ENCODE data around the gene CRNN. TPM values are rescaled to one million over a fixed set of nuclear protein-coding genes. Genes with fewer than 3 reads are reported as not detected.

Gene CRNN
- total RNA-seq, 1 experiment from 2014 or later: not detected

DNA sequence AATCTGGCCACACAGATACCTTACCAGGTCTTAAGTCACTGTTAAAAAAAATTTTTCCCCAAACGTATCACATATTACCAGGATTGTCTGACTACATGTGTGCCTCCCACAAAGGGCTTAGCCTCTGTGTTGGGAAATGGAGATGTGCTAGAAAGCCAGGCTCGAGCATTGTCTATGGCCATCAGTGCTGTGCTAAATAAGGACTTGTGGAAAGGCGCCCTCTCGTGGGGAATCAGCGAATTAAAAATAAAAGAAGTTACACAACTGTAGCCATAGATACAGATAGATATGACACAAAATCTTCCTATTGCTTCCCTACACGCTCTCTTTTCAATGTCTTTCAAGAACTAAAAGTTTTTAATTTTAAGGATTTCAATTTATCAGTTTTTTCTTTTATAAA is 47.5 kb upstream of the CRNN start:
- Histone ChIP-seq H2AFZ (ENCODE audit: low read length) (no peak overlapping the region), H4K5ac (ENCODE audit: insufficient read length, low read depth, low read length) (no peak overlapping the region), H3K18ac (ENCODE audit: insufficient read length, low read depth, low read length) (no peak overlapping the region), H4K91ac (ENCODE audit: insufficient read length, low read depth, low read length) (no peak overlapping the region), H2BK15ac (ENCODE audit: low read depth, low read length) (no peak overlapping the region), H3K4me2 (ENCODE audit: insufficient read depth, insufficient read length, low read length) (no peak overlapping the region), H3T11ph (ENCODE audit: low read length) (no peak overlapping the region), H3K23me2 (ENCODE audit: insufficient read length, low read depth, low read length, poor library complexity, severe bottlenecking) (no peaks in the 10 kb centered on the region), H2BK120ac (ENCODE audit: low read depth, low read length, poor library complexity, severe bottlenecking) (no peak overlapping the region), H2AK5ac (ENCODE audit: insufficient read length, low read length) (no peak overlapping the region), H3K27me3 (ENCODE audit: insufficient read depth, low read length) (no peaks in the 10 kb centered on the region), H3K56ac (ENCODE audit: insufficient read length, low read depth, low read length) (no peak overlapping the region), H3K4ac (ENCODE audit: low read depth, low read length) (no peak overlapping the region), H3K4me1 (ENCODE audit: insufficient read depth, low read length) (no peaks in the 10 kb centered on the region), H2BK12ac (ENCODE audit: insufficient read length, low read depth, low read length) (no peak overlapping the region), H4K8ac (replicated peaks; ENCODE audit: insufficient read length, low read depth, low read length) (no peak overlapping the region), H3K9me3 (ENCODE audit: control insufficient read depth, low read depth, low read length) (peaks cover 24% of the 10 kb centered on the region), H4K20me1 (ENCODE audit: control insufficient read depth, insufficient read depth, insufficient read length) (no peaks in the 10 kb centered on the region), H3K79me2 (ENCODE audit: insufficient read depth, low read length) (no peaks in the 10 kb centered on the region; the same call in 1 of the 2 replicates), H3K23ac (ENCODE audit: insufficient read length, low read depth, low read length) (no peak overlapping the region), H2BK5ac (ENCODE audit: insufficient read length, low read length) (no peak overlapping the region), H3K79me1 (ENCODE audit: insufficient read depth, low read depth, low read length, poor library complexity, severe bottlenecking) (no peaks in the 10 kb centered on the region), H3K9ac (ENCODE audit: extremely low read depth, insufficient read length, low read length) (no peak overlapping the region), H2BK20ac (ENCODE audit: low read depth, low read length, poor library complexity, severe bottlenecking) (no peak overlapping the region), H3K14ac (ENCODE audit: insufficient read depth, low read length) (no peak overlapping the region), H3K27ac (ENCODE audit: insufficient read length, low read depth, low read length) (no peak overlapping the region)
- H3K27ac Mint-ChIP-seq: no peak overlapping the region
- peaks cover 1% of the 10 kb centered on the region; the same call in 1 of the 2 replicates for H3K27me3 Mint-ChIP-seq (ENCODE audit: low read depth)
- peak; percentile 58 for TF ChIP-seq CTCF (conservative IDR thresholded peaks at IDR 0.05)
- peaks cover 0 to 12% (median 7%) of the 10 kb centered on the region in 3 experiments; a peak in 4 of 7 replicates for H3K36me3 Mint-ChIP-seq (ENCODE audit: insufficient read depth in 1 of 3, low read depth in 3 of 3)
- no peak overlapping the region for H3K4me3 Mint-ChIP-seq
- H3K4me1 Mint-ChIP-seq: no peaks in the 10 kb centered on the region
- DNase-seq: no peak
- no CpG with 5 or more reads among the region's 6 CpGs for WGBS (ENCODE audit: extremely low coverage, insufficient read length, low lambda C conversion rate)
- peaks cover 68 to 77% of the 10 kb centered on the region in 2 experiments for H3K9me3 Mint-ChIP-seq

Measured in H9 (cell line).